HepG2 (cell line): ENCODE measurements around the gene SLC12A2. TPM values are rescaled to one million over a fixed set of nuclear protein-coding genes. Genes with fewer than 3 reads are reported as not detected.

ENCODE experiments used
- ATF1 ChIP-seq: IDR thresholded peaks from 2 replicates; pipeline ENCODE4 v1.6.1; 2016; ENCODE audit warnings: mild to moderate bottlenecking, control low read depth
- EED ChIP-seq: sonication (generic); formaldehyde crosslinking; IDR thresholded peaks from 2 replicates; pipeline ENCODE4 v1.5.0; 2020; ENCODE audit warnings: mild to moderate bottlenecking, missing genetic modification reagents
- ELF1 ChIP-seq: sonication (generic); formaldehyde crosslinking; IDR thresholded peaks from 2 replicates; pipeline ENCODE4 v1.4.0; 2020; ENCODE audit warnings: missing genetic modification reagents
- FOXA3 ChIP-seq: IDR thresholded peaks from 2 replicates; pipeline ENCODE4 v1.6.1; 2016; ENCODE audit warnings: missing genetic modification reagents, missing compliant biosample characterization
- GFI1 ChIP-seq: sonication (generic); formaldehyde crosslinking; IDR thresholded peaks from 2 replicates; pipeline ENCODE4 v1.5.0; 2020; ENCODE audit warnings: missing genetic modification reagents, mild to moderate bottlenecking, borderline replicate concordance
- GZF1 ChIP-seq: sonication (generic); formaldehyde crosslinking; IDR thresholded peaks from 2 replicates; pipeline ENCODE4 v1.5.1; 2020; ENCODE audit warnings: mild to moderate bottlenecking, missing genetic modification reagents
- ISL2 ChIP-seq: sonication (generic); formaldehyde crosslinking; IDR thresholded peaks from 2 replicates; pipeline ENCODE4 v1.5.0; 2020; ENCODE audit warnings: missing genetic modification reagents
- NR1H2 ChIP-seq: sonication (generic); formaldehyde crosslinking; IDR thresholded peaks from 2 replicates; pipeline ENCODE4 v1.8.1; 2022; ENCODE audit warnings: low read depth, missing genetic modification reagents, borderline replicate concordance
- PHF20 ChIP-seq: sonication (generic); formaldehyde crosslinking; IDR thresholded peaks from 2 replicates; pipeline ENCODE4 v1.5.0; 2020; ENCODE audit warnings: mild to moderate bottlenecking, missing genetic modification reagents
- SIN3B ChIP-seq: fragments of 150-350 bp; IDR thresholded peaks from 2 replicates; pipeline ENCODE4 v1.6.1; 2014; ENCODE audit warnings: low read length
- TOPORS ChIP-seq: sonication (generic); formaldehyde crosslinking; IDR thresholded peaks from 2 replicates; pipeline ENCODE4 v1.8.0; 2023; ENCODE audit warnings: mild to moderate bottlenecking, missing genetic modification reagents
- TP53 ChIP-seq: sonication (generic); formaldehyde crosslinking; conservative IDR thresholded peaks from 2 replicates; pipeline ENCODE4 v1.4.0; 2020; ENCODE audit warnings: missing genetic modification reagents
- ZBTB21 ChIP-seq: sonication (generic); formaldehyde crosslinking; IDR thresholded peaks from 2 replicates; pipeline ENCODE4 v1.4.0; 2020; ENCODE audit warnings: missing genetic modification reagents
- ZBTB42 ChIP-seq: sonication (generic); formaldehyde crosslinking; IDR thresholded peaks from 2 replicates; pipeline ENCODE4 v1.5.0; 2020; ENCODE audit warnings: mild to moderate bottlenecking, missing genetic modification reagents
- ZNF136 ChIP-seq: sonication (generic); formaldehyde crosslinking; IDR thresholded peaks from 2 replicates; pipeline ENCODE4 v1.8.1; 2022; ENCODE audit warnings: low read depth, mild to moderate bottlenecking, moderate library complexity, missing genetic modification reagents
- ZNF235 ChIP-seq: sonication (generic); formaldehyde crosslinking; IDR thresholded peaks from 2 replicates; pipeline ENCODE4 v1.8.1; 2023; ENCODE audit warnings: mild to moderate bottlenecking, missing genetic modification reagents, borderline replicate concordance
- ZNF431 ChIP-seq: sonication (generic); formaldehyde crosslinking; IDR thresholded peaks from 2 replicates; pipeline ENCODE4 v1.9.0; 2022; ENCODE audit warnings: missing genetic modification reagents, low read depth, mild to moderate bottlenecking, borderline replicate concordance
- ZNF451 ChIP-seq: sonication (generic); formaldehyde crosslinking; IDR thresholded peaks from 2 replicates; pipeline ENCODE4 v1.5.0; 2020; ENCODE audit warnings: mild to moderate bottlenecking, missing genetic modification reagents
- ZNF558 ChIP-seq: sonication (generic); formaldehyde crosslinking; IDR thresholded peaks from 2 replicates; pipeline ENCODE4 v1.9.0; 2022; ENCODE audit warnings: mild to moderate bottlenecking, missing genetic modification reagents, borderline replicate concordance
- ZNF607 ChIP-seq: sonication (generic); formaldehyde crosslinking; IDR thresholded peaks from 2 replicates; pipeline ENCODE4 v1.5.1; 2020; ENCODE audit warnings: missing genetic modification reagents, mild to moderate bottlenecking, borderline replicate concordance
- ZNF749 ChIP-seq: sonication (generic); formaldehyde crosslinking; IDR thresholded peaks from 2 replicates; pipeline ENCODE4 v1.8.0; 2022; ENCODE audit warnings: mild to moderate bottlenecking, missing genetic modification reagents, moderate library complexity, borderline replicate concordance
- ZSCAN20 ChIP-seq: sonication (generic); formaldehyde crosslinking; IDR thresholded peaks from 2 replicates; pipeline ENCODE4 v1.4.0; 2020; ENCODE audit warnings: missing genetic modification reagents, mild to moderate bottlenecking, borderline replicate concordance
- polyA plus RNA-seq, 8 experiments: library from polyadenylated mRNA; depleted of rRNA in 3 of 8; stranded (reverse) in 7 of 8; unstranded in 1 of 8; fragments of >200 nt; fragmentation: Illumina TruSeq in 4 of 8; extraction: Trizol in 4 of 8; gene quantifications; 2 replicates each; pipeline versions ENCODE4 v1.2.1 to v1.2.3, GENCODE V29; 2011 to 2016; ENCODE audit warnings: low read depth in 4 of 8, missing spikeins in 1 of 8, mixed read lengths in 1 of 8; ENCODE audit not compliant: insufficient read depth in 1 of 8
- total RNA-seq, 5 experiments: library from RNA; depleted of rRNA; stranded (reverse); fragments of >200 nt; fragmentation: Illumina TruSeq; extraction: Trizol; gene quantifications; 2 replicates each; pipeline ENCODE4 v1.2.3, GENCODE V29; 2016; ENCODE audit warnings: low read depth in 1 of 5
- TF ChIP-seq, protein P1 (sequence below): sonication (generic); formaldehyde crosslinking; IDR thresholded peaks from 2 replicates; pipeline ENCODE4 v1.5.0; 2020; ENCODE audit warnings: mild to moderate bottlenecking, missing genetic modification reagents, borderline replicate concordance
- TF ChIP-seq, protein P2 (sequence below): IDR thresholded peaks from 2 replicates; pipeline ENCODE4 v1.6.1; 2016; ENCODE audit warnings: mild to moderate bottlenecking, missing biosample characterization, missing genetic modification reagents
- TF ChIP-seq, protein P3 (sequence below): IDR thresholded peaks from 2 replicates; pipeline ENCODE4 v1.6.1; 2016; ENCODE audit warnings: control low read depth
- TF ChIP-seq, protein P4 (sequence below): sonication (generic); formaldehyde crosslinking; conservative IDR thresholded peaks from 2 replicates; pipeline ENCODE4 v1.8.0; 2022; ENCODE audit warnings: mild to moderate bottlenecking, moderate library complexity, missing genetic modification reagents

Gene SLC12A2
- total and polyA plus RNA-seq, 2 of the 13 experiments (the other 11 are each of a cell fraction or from before 2014, with no cell fraction given) = 4.0 to 9.7 TPM

DNA sequence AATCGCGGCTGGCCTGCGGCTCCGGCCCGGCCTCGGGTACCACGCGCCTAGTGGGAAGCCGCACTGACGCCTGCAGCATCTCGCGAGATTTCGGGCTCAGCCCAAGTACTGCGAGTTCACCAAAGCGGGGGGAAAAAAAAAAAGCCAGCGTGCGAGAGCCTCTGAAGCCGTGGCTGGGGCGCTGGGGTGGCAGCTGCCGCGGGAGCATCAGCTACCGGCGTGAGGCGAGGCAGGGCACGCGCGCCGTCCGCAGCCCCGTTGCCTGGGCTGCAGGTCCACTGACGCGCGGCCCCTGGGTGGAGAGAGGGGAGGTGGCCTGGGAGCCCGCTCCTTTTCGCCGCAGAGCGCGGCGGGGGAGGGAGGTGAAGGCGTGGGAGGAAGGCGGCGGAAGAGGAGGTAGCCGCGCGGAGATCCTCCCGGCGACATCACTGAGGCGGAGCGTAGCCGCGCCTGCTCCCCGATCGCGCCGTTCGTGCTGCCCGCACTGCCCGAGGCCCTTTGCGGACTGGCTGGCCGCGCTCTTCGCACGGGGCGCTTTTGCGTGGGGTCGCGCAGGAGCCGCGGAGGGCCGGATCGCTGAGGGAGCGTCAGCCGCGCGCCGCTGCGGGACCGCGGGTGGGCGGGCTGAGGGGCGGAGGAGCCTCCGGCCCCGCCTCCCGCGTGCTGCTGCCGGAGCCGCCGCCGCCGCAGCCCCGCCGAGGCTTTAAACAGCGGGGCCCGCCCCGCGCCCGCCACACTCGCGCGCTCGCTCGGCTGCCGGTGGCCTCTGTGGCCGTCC, at the start of gene SLC12A2 (continued):
- TF ChIP-seq, protein P1, sequence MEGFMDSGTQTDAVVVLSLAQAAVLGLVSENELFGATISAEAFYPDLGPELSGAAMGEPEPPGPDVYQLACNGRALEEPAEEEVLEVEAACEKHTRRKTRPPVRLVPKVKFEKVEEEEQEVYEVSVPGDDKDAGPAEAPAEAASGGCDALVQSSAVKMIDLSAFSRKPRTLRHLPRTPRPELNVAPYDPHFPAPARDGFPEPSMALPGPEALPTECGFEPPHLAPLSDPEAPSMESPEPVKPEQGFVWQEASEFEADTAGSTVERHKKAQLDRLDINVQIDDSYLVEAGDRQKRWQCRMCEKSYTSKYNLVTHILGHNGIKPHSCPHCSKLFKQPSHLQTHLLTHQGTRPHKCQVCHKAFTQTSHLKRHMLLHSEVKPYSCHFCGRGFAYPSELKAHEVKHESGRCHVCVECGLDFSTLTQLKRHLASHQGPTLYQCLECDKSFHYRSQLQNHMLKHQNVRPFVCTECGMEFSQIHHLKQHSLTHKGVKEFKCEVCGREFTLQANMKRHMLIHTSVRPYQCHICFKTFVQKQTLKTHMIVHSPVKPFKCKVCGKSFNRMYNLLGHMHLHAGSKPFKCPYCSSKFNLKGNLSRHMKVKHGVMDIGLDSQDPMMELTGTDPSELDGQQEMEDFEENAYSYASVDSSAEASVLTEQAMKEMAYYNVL = peak; percentile 75
- no peak; the same call in 1 of the 2 replicates for TF ChIP-seq GFI1 (CRISPR knock-in tag)
- no peak for TF ChIP-seq FOXA3 (CRISPR knock-in tag)
- 0 out of 2 replicates have a peak, but pooled peaks have one; percentile 39 for TF ChIP-seq ZNF451
- no peak for TF ChIP-seq ZBTB42
- TF ChIP-seq ZNF431 (CRISPR knock-in tag) = no peak
- TF ChIP-seq, protein P2, sequence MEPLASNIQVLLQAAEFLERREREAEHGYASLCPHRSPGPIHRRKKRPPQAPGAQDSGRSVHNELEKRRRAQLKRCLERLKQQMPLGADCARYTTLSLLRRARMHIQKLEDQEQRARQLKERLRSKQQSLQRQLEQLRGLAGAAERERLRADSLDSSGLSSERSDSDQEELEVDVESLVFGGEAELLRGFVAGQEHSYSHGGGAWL (CRISPR knock-in tag) = no peak
- TF ChIP-seq TP53 (CRISPR knock-in tag) = 0 out of 2 replicates have a peak, but pooled peaks have one; percentile 25
- TF ChIP-seq GZF1 (CRISPR knock-in tag) = no peak
- TF ChIP-seq PHF20 (CRISPR knock-in tag) = peak; percentile 69
- no peak for TF ChIP-seq ATF1
- TF ChIP-seq ZNF136 (CRISPR knock-in tag) = no peak
- TF ChIP-seq ZNF607 (CRISPR knock-in tag) = 0 out of 2 replicates have a peak, but pooled peaks have one; percentile 70
- TF ChIP-seq ZSCAN20 (CRISPR knock-in tag) = no peak; the same call in 1 of the 2 replicates
- TF ChIP-seq, protein P3, sequence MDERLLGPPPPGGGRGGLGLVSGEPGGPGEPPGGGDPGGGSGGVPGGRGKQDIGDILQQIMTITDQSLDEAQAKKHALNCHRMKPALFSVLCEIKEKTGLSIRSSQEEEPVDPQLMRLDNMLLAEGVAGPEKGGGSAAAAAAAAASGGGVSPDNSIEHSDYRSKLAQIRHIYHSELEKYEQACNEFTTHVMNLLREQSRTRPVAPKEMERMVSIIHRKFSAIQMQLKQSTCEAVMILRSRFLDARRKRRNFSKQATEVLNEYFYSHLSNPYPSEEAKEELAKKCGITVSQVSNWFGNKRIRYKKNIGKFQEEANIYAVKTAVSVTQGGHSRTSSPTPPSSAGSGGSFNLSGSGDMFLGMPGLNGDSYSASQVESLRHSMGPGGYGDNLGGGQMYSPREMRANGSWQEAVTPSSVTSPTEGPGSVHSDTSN (CRISPR knock-in tag) = no peak
- no peak for TF ChIP-seq ZNF235 (CRISPR knock-in tag)
- TF ChIP-seq, protein P4, sequence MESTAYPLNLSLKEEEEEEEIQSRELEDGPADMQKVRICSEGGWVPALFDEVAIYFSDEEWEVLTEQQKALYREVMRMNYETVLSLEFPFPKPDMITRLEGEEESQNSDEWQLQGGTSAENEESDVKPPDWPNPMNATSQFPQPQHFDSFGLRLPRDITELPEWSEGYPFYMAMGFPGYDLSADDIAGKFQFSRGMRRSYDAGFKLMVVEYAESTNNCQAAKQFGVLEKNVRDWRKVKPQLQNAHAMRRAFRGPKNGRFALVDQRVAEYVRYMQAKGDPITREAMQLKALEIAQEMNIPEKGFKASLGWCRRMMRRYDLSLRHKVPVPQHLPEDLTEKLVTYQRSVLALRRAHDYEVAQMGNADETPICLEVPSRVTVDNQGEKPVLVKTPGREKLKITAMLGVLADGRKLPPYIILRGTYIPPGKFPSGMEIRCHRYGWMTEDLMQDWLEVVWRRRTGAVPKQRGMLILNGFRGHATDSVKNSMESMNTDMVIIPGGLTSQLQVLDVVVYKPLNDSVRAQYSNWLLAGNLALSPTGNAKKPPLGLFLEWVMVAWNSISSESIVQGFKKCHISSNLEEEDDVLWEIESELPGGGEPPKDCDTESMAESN (CRISPR knock-in tag) = 0 out of 2 replicates have a peak, but pooled peaks have one; percentile 33
- no peak for TF ChIP-seq ELF1 (CRISPR knock-in tag)
- peak; percentile 62; the same call in 1 of the 2 replicates for TF ChIP-seq ZNF749 (CRISPR knock-in tag)
- no peak for TF ChIP-seq SIN3B
- TF ChIP-seq EED = 0 out of 2 replicates have a peak, but pooled peaks have one; percentile 57
- no peak for TF ChIP-seq NR1H2 (CRISPR knock-in tag)
- TF ChIP-seq ZNF558 = peak; percentile 29; the same call in 1 of the 2 replicates
- TF ChIP-seq ISL2 (CRISPR knock-in tag) = no peak
- no peak for TF ChIP-seq TOPORS (CRISPR knock-in tag)
- no peak for TF ChIP-seq ZBTB21 (CRISPR knock-in tag)
